H9 (cell line): ENCODE data around the gene HAUS8. TPM values are rescaled to one million over a fixed set of nuclear protein-coding genes. Genes with fewer than 3 reads are reported as not detected.

Experiments
- DNase-seq: peaks from one replicate; pipeline ENCODE4 v3.0.0-alpha.2; 2017
- H2AFZ ChIP-seq: one replicate; pipeline ENCODE4 v1.6.1; 2013; ENCODE audit warnings: mild to moderate bottlenecking, low read length, control low read depth, moderate library complexity
- H2AK5ac ChIP-seq: 2 replicates; pipeline ENCODE4 v1.6.1; 2013; ENCODE audit warnings: low read length, control low read depth, mixed read lengths; ENCODE audit not compliant: insufficient read length
- H2BK120ac ChIP-seq: one replicate; pipeline ENCODE4 v1.6.1; 2013; ENCODE audit warnings: low read depth, mild to moderate bottlenecking, low read length, control low read depth, inconsistent platforms; ENCODE audit not compliant: poor library complexity, severe bottlenecking
- H2BK12ac ChIP-seq: 2 replicates; pipeline ENCODE4 v1.6.1; 2013; ENCODE audit warnings: low read length, control low read depth, mixed read lengths, low read depth; ENCODE audit not compliant: insufficient read length
- H2BK15ac ChIP-seq: 2 replicates; pipeline ENCODE4 v1.6.1; 2013; ENCODE audit warnings: low read depth, low read length, control low read depth
- H2BK20ac ChIP-seq: one replicate; pipeline ENCODE4 v1.6.1; 2013; ENCODE audit warnings: low read depth, mild to moderate bottlenecking, low read length, control low read depth, inconsistent platforms; ENCODE audit not compliant: poor library complexity, severe bottlenecking
- H2BK5ac ChIP-seq: 2 replicates; pipeline ENCODE4 v1.6.1; 2013; ENCODE audit warnings: low read length, control low read depth, mixed read lengths; ENCODE audit not compliant: insufficient read length
- H3K14ac ChIP-seq: 2 replicates; pipeline ENCODE4 v1.6.1; 2013; ENCODE audit warnings: low read length, control low read depth; ENCODE audit not compliant: insufficient read depth
- H3K18ac ChIP-seq: 2 replicates; pipeline ENCODE4 v1.6.1; 2013; ENCODE audit warnings: low read depth, mild to moderate bottlenecking, mixed read lengths, low read length, control low read depth; ENCODE audit not compliant: insufficient read length
- H3K23ac ChIP-seq: 2 replicates; pipeline ENCODE4 v1.6.1; 2013; ENCODE audit warnings: low read length, control low read depth, mixed read lengths, low read depth; ENCODE audit not compliant: insufficient read length
- H3K23me2 ChIP-seq: 2 replicates; pipeline ENCODE4 v1.6.1; 2013; ENCODE audit warnings: low read depth, mild to moderate bottlenecking, mixed read lengths, low read length, control low read depth; ENCODE audit not compliant: insufficient read length, poor library complexity, severe bottlenecking
- H3K27ac ChIP-seq: 2 replicates; pipeline ENCODE4 v1.5.1; 2013; ENCODE audit warnings: low read length, control low read depth, mixed read lengths, low read depth; ENCODE audit not compliant: insufficient read length
- H3K27me3 ChIP-seq: 2 replicates; pipeline ENCODE4 v1.6.1; 2013; ENCODE audit warnings: low read length, control low read depth, inconsistent platforms; ENCODE audit not compliant: insufficient read depth
- H3K4ac ChIP-seq: 2 replicates; pipeline ENCODE4 v1.6.1; 2013; ENCODE audit warnings: low read depth, mild to moderate bottlenecking, control low read depth, inconsistent platforms, low read length, moderate library complexity
- H3K4me1 ChIP-seq: 2 replicates; pipeline ENCODE4 v1.6.1; 2013; ENCODE audit warnings: low read length, control low read depth, inconsistent platforms; ENCODE audit not compliant: insufficient read depth
- H3K4me2 ChIP-seq: 2 replicates; pipeline ENCODE4 v1.6.1; 2013; ENCODE audit warnings: low read length, control low read depth, mixed read lengths; ENCODE audit not compliant: insufficient read length, insufficient read depth
- H3K56ac ChIP-seq: 2 replicates; pipeline ENCODE4 v1.6.1; 2013; ENCODE audit warnings: low read depth, mild to moderate bottlenecking, mixed read lengths, low read length, control low read depth; ENCODE audit not compliant: insufficient read length
- H3K79me1 ChIP-seq: 2 replicates; pipeline ENCODE4 v1.6.1; 2013; ENCODE audit warnings: low read depth, mild to moderate bottlenecking, moderate library complexity, low read length, control low read depth, inconsistent platforms; ENCODE audit not compliant: insufficient read depth, poor library complexity, severe bottlenecking
- H3K79me2 ChIP-seq: 2 replicates; pipeline ENCODE4 v1.6.1; 2013; ENCODE audit warnings: low read length, control low read depth, inconsistent platforms; ENCODE audit not compliant: insufficient read depth
- H3K9ac ChIP-seq: 2 replicates; pipeline ENCODE4 v1.6.1; 2013; ENCODE audit warnings: low read length, control low read depth, mixed read lengths; ENCODE audit not compliant: insufficient read length; ENCODE audit errors: extremely low read depth
- H3K9me3 ChIP-seq: one replicate; pipeline ENCODE4 v1.6.1; 2013; ENCODE audit warnings: low read depth, low read length, inconsistent platforms; ENCODE audit not compliant: control insufficient read depth
- H3T11ph ChIP-seq: one replicate; pipeline ENCODE4 v1.6.1; 2013; ENCODE audit warnings: mild to moderate bottlenecking, low read length, control low read depth, inconsistent platforms
- H4K20me1 ChIP-seq: one replicate; pipeline ENCODE4 v1.6.1; 2013; ENCODE audit not compliant: control insufficient read depth, insufficient read length, insufficient read depth
- H4K5ac ChIP-seq: 2 replicates; pipeline ENCODE4 v1.6.1; 2013; ENCODE audit warnings: low read depth, mild to moderate bottlenecking, mixed read lengths, low read length, control low read depth; ENCODE audit not compliant: insufficient read length
- H4K8ac ChIP-seq: replicated peaks from 2 replicates; pipeline ENCODE4 v1.6.1; 2013; ENCODE audit warnings: low read length, control low read depth, mixed read lengths, low read depth; ENCODE audit not compliant: insufficient read length
- H4K91ac ChIP-seq: 2 replicates; pipeline ENCODE4 v1.6.1; 2013; ENCODE audit warnings: low read depth, mild to moderate bottlenecking, moderate library complexity, mixed read lengths, low read length, control low read depth; ENCODE audit not compliant: insufficient read length
- H3K27ac Mint-ChIP-seq, 3 experiments: 2 replicates in 2 of 3; 3 replicates in 1 of 3; pipeline ENCODE4 v1.8.0; 2020 to 2021; ENCODE audit warnings: mixed read lengths in 3 of 3, mild to moderate bottlenecking in 1 of 3, moderate library complexity in 1 of 3
- H3K27me3 Mint-ChIP-seq: 2 replicates; pipeline ENCODE4 v1.8.0; 2021; ENCODE audit warnings: low read depth, mild to moderate bottlenecking, moderate library complexity, mixed read lengths
- H3K36me3 Mint-ChIP-seq, 3 experiments: 2 replicates in 2 of 3; 3 replicates in 1 of 3; pipeline ENCODE4 v1.8.0; 2020 to 2021; ENCODE audit warnings: low read depth in 3 of 3, mixed read lengths in 3 of 3; ENCODE audit not compliant: insufficient read depth in 1 of 3
- H3K4me1 Mint-ChIP-seq, 2 experiments: 2 replicates each; pipeline ENCODE4 v1.8.0; 2020; ENCODE audit warnings: mixed read lengths in 2 of 2
- H3K4me3 Mint-ChIP-seq, 2 experiments: 2 replicates in 1 of 2; 3 replicates in 1 of 2; pipeline ENCODE4 v1.8.0; 2020 to 2021; ENCODE audit warnings: mild to moderate bottlenecking in 2 of 2, mixed read lengths in 2 of 2, moderate library complexity in 1 of 2
- H3K9me3 Mint-ChIP-seq, 2 experiments: 2 replicates in 1 of 2; 3 replicates in 1 of 2; pipeline ENCODE4 v1.8.0; 2020; ENCODE audit warnings: mild to moderate bottlenecking in 2 of 2, mixed read lengths in 2 of 2, moderate library complexity in 1 of 2
- CTCF ChIP-seq: fragments of 200-600 bp; sonication (generic); conservative IDR thresholded peaks from 3 replicates; pipeline ENCODE4 v1.8.0; 2021; ENCODE audit warnings: antibody characterized with exemption, mild to moderate bottlenecking
- whole genome bisulfite sequencing: extraction: QIAGEN DNeasy Blood & Tissue Kit; methylation state at CpG from one replicate; pipeline ENCODE4 v1.1.7; 2013; ENCODE audit warnings: missing lambda C conversion rate, low lambda C conversion rate, mixed read lengths; ENCODE audit not compliant: insufficient read length; ENCODE audit errors: extremely low coverage; 5-methylcytosine and 5-hydroxymethylcytosine counted together
- total RNA-seq: library from RNA; stranded (reverse); gene quantifications from 2 replicates; pipeline ENCODE4 v1.2.1, GENCODE V29; 2021

Gene HAUS8
- total RNA-seq, 1 experiment from 2014 or later: 27.8 TPM

DNA sequence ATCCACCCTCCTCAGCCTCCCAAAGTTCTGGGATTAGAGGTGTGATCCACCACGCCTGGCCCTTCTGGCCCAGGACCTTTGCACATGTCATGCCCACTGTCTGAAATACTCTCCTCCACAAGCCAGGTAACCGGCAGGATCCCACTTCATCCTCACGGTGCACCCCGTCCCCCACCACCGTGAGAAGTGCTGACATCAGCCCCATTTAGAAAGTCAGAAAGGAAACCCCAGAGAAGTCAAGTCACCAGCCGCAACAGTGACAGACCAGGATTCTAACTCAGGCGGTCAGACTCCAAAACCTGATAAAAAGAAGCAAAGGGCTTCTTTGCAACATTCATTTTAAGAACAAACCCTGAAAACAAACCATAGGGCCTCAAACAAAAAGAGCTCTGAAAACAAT is 52.5 kb downstream of the HAUS8 start:
- Histone ChIP-seq H2BK5ac (no peak overlapping the region), H2AFZ (no peak overlapping the region), H2BK120ac (no peak overlapping the region), H3K14ac (no peak overlapping the region), H3K4ac (no peak overlapping the region), H3K9ac (no peak overlapping the region), H3K4me2 (no peak overlapping the region), H3K18ac (no peak overlapping the region), H3K79me1 (no peaks in the 10 kb centered on the region), H3K23me2 (peaks cover 14% of the 10 kb centered on the region), H4K5ac (no peak overlapping the region), H3K56ac (no peak overlapping the region), H3T11ph (no peak overlapping the region), H3K79me2 (no peaks in the 10 kb centered on the region), H2BK12ac (no peak overlapping the region), H3K23ac (no peak overlapping the region), H3K27me3 (peaks cover 2% of the 10 kb centered on the region; the same call in 1 of the 2 replicates), H4K20me1 (no peaks in the 10 kb centered on the region), H3K4me1 (no peaks in the 10 kb centered on the region), H3K9me3 (no peaks in the 10 kb centered on the region), H4K8ac (no peak overlapping the region), H2BK15ac (no peak overlapping the region), H2BK20ac (no peak overlapping the region), H3K27ac (no peak overlapping the region), H4K91ac (no peak overlapping the region), H2AK5ac (no peak overlapping the region)
- no CpG with 5 or more reads among the region's 7 CpGs for WGBS
- TF ChIP-seq CTCF: no peak
- peaks cover 27% of the 10 kb centered on the region for H3K27me3 Mint-ChIP-seq
- peaks cover 14% of the 10 kb centered on the region in 2 experiments for H3K4me1 Mint-ChIP-seq
- peaks cover 24 to 25% of the 10 kb centered on the region in 2 experiments for H3K9me3 Mint-ChIP-seq
- no peak overlapping the region for H3K27ac Mint-ChIP-seq
- no peak for DNase-seq
- H3K36me3 Mint-ChIP-seq: peaks cover 16 to 29% (median 26%) of the 10 kb centered on the region in 3 experiments
- H3K4me3 Mint-ChIP-seq: no peak overlapping the region
